NCI-H82 (cell line): ENCODE data around the gene OR8G5.

Experiments used
- DNase-seq: peaks from one replicate; lab custom pipeline; 2025; lab: John Stamatoyannopoulos, UW

OR8G5 gene

GRCh38 chr11:124285610-124286344, 29.6 kb downstream of the OR8G5 start:
- no peak for DNase-seq

GRCh38 chr11:124294687-124295086, 38.5 kb downstream of the OR8G5 start:
- DNase-seq, result no peak

GRCh38 chr11:124296016-124296415, 39.8 kb downstream of the OR8G5 start:
- DNase-seq, result no peak

- DNase-seq, result no peak
Measured at GRCh38 chr11:124297921-124298320, 41.7 kb downstream of the OR8G5 start.

- DNase-seq, result no peak
Measured at GRCh38 chr11:124301548-124301947, 45.4 kb downstream of the OR8G5 start.

GRCh38 chr11:124302347-124303125, 46.4 kb downstream of the OR8G5 start:
- no peak for DNase-seq

GRCh38 chr11:124307093-124307492, 50.9 kb downstream of the OR8G5 start:
- DNase-seq, result no peak

- DNase-seq, result no peak
Measured at GRCh38 chr11:124310721-124311120, 54.5 kb downstream of the OR8G5 start.

- DNase-seq, result no peak
Measured at GRCh38 chr11:124311269-124311668, 55.1 kb downstream of the OR8G5 start.

GRCh38 chr11:124311670-124312069, 55.5 kb downstream of the OR8G5 start:
- DNase-seq, result no peak

GRCh38 chr11:124313131-124313530, 57.0 kb downstream of the OR8G5 start:
- DNase-seq, result no peak

GRCh38 chr11:124313849-124314248, 57.7 kb downstream of the OR8G5 start, which contains the start of gene OR8D1:
Gene OR8D1, minus strand, starts transcription at chr11:124313949. Its CDS starts 3,183 bp downstream, at chr11:124310766.
- DNase-seq, result no peak

- no peak for DNase-seq
Measured at GRCh38 chr11:124315052-124315451, 58.9 kb downstream of the OR8G5 start.
